Epithelial cell of proximal tubule (primary cell): ENCODE data around the gene FGFBP2. TPM values are rescaled to one million over a fixed set of nuclear protein-coding genes. Genes with fewer than 3 reads are reported as not detected.

Experiments
- DNase-seq: peaks from one replicate; pipeline ENCODE4 v3.0.0-alpha.2; 2011; ENCODE audit warnings: low read depth
- H3K4me3 ChIP-seq: 2 replicates; pipeline ENCODE4 v1.5.1; 2011; ENCODE audit warnings: low read depth, mild to moderate bottlenecking, low read length
- CTCF ChIP-seq: conservative IDR thresholded peaks from 2 replicates; pipeline ENCODE4 v1.5.1; 2012; ENCODE audit warnings: low read depth, mild to moderate bottlenecking, low read length
- total RNA-seq: library from RNA; depleted of rRNA; stranded (reverse); fragments of >200 nt; gene quantifications from 2 replicates; pipeline ENCODE4 v1.2.3, GENCODE V29; 2015

FGFBP2 gene
- total RNA-seq, 1 donor from 2014 or later, result not detected

DNA sequence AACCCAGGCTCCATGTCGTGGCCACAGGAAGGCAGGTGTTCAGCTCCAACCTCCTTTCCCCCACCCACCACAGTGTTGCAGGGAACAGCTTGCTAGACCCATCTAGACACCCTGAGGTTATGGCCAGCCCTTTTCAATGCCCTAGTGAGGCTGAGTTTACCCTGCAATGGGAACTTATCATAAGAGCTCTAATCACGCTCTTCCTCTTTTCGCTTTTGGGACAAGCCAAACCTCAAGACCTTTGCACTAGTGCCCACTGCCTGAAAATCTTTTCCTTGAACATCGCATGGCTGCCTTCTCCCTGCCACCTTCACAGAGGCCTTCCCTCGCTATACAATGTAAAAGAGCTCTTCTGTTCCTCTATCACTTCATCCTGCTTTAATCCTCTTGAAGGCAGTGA, 2.4 kb upstream of the FGFBP2 start:
- no peak overlapping the region for H3K4me3 ChIP-seq
- no peak for TF ChIP-seq CTCF
- DNase-seq, result no peak

- peak; percentile 37 for TF ChIP-seq CTCF
- no peak for DNase-seq
Observed at GRCh38 chr4:15964159-15964558, 1.2 kb upstream of the FGFBP2 start.

DNA sequence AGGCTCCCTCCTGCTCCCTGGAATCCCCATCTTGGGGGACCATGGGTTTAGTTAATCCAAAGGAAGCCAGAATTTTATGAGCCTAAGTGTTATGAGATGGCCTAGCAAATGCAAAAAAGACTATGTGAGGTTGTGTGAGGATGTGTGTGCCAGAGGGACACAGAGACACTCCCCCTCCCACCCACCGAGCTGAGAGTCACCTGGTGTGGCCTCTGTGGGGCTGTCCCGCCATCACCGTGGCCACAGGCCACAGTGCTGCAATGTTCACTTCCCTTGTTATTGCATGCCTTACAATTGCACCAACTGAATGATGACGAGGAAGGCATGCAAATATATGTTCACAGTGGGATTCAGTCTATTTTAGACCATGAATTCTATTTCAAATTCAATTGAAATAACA, 601 bp upstream of the FGFBP2 start:
- no peak overlapping the region for H3K4me3 ChIP-seq
- TF ChIP-seq CTCF, result no peak
- DNase-seq, result no peak

More at GRCh38 chr4:15964159-15964558, 1.2 kb upstream of the FGFBP2 start:
- no peak overlapping the region for H3K4me3 ChIP-seq

GRCh38 chr4:15961781-15962510, 1.0 kb downstream of the FGFBP2 start:
- H3K4me3 ChIP-seq, result no peak overlapping the region
- no peak for DNase-seq
- no peak for TF ChIP-seq CTCF

DNA sequence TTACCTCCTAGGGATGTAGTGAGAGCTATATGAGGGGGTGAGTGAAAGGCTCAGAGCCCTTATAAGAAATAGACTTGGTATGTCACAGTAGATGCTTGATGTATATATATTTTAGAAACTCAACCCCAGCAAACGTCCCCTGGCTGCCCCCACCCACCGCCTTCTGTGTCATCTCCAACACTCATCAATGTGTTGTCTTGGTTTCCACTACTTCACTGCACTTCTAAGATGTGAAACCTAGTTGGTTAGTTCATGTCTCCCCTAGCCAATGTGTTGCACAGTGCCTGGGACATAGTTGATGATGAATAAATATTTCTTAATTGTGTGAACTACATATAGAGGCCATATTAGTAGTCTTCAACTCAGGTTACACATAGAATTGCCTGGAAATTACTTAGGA, 4.4 kb downstream of the FGFBP2 start:
- DNase-seq, result no peak
- TF ChIP-seq CTCF, result no peak
- H3K4me3 ChIP-seq, result no peak overlapping the region

DNA sequence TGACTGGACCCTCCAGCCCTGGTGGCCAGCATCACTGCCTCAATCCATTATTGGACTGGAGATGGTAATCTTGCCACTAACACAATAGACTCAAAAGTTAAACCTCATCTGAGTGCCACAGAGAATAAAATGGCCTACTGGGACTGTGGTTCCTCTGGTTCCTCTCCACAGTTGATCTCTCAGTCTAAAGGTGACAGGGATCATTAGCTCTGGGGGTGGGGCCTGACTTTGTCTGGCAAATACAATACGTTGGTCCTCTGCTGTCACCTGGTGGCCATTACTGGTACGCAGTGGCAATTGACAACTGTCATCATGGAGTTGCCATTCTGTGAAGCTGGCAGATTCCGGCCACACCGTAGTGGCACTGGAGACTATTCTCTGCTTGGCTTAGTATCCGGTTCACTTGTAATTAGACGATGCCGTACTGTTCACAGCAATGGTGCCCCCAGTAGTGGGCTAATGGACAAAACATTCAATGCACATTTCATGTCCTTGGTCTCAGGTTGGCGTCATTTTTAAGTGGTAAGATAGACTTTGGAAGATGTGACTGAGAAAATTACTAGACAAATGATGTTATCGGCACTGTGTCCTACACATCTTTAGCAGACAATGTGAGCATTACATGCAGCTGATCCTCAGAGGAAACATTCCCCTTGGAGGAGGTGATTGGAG, 6.7 kb downstream of the FGFBP2 start:
- peak; percentile 99 for TF ChIP-seq CTCF
- DNase-seq, result no peak
- H3K4me3 ChIP-seq, result no peak overlapping the region
